Measurements from ENCODE around the gene ASH1L.
"Not testable (repeated sequence)": the region's sequence is repeated elsewhere in the genome, so short reads cannot be mapped to it uniquely, and the experiment has no call there.

The ASH1L gene

GRCh38 chr1:155487541-155487940, 75.1 kb downstream of the ASH1L start:
- no peak for DNase-seq (ENCODE audit: low read depth)

DNA sequence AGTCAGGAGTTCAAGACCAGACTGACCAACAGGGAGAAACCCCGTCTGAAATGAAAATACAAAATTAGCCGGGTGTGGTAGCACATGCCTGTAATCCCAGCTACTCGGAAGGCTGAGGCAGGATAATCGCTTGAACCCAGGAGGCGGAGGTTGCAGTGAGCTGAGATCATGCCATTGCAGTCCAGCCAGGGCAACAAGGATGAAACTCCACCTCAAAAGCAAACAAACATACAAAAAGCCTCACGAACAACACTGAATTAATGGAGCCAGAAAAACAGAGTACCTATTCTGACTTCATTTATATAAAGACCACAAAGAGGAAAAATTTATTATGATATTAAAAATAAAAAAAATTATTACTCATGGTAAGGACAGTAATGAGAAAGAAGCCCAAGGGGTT, 75.7 kb downstream of the ASH1L start:
- not testable (repeated sequence) for DNase-seq (ENCODE audit: low read depth)

DNA sequence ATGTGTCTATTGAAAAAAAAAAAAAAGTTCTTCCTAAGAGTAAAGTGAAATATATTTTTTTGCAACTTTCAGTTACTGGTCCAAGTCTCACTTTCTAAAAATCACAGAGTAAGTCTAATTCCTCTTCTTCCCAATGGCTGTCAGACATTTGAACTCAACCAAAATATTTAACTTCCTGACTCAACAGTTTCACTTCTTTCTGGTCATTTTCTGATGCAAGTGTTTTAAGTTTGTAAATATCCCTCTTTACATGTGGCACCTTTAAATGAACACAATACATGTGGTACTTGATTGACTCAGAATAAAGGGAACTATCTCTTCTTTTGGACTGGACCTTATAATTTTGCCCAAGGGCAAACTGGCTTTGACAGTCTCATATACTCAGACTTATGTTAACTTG, 76.7 kb downstream of the ASH1L start:
- no peak for DNase-seq (ENCODE audit: low read depth)

DNA sequence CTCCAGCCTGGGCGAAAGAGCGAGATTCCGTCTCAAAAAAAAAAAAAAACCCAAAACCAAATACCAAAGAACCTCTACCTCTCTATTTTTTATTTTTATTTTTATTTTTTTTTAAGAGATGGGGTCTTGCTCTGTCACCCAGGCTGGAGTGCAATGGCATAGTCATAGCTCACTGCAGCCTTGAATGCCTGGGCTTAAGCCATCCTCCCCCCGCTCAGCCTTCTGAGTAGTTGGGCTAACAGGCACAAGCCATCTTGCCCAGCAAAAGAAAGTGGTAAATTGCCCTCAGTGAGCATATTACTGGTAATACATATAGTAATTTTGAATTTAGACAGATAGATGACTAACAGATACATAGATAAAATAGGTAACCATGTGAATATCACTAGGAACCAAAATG, 77.4 kb downstream of the ASH1L start:
- DNase-seq (ENCODE audit: low read depth): no peak

DNA sequence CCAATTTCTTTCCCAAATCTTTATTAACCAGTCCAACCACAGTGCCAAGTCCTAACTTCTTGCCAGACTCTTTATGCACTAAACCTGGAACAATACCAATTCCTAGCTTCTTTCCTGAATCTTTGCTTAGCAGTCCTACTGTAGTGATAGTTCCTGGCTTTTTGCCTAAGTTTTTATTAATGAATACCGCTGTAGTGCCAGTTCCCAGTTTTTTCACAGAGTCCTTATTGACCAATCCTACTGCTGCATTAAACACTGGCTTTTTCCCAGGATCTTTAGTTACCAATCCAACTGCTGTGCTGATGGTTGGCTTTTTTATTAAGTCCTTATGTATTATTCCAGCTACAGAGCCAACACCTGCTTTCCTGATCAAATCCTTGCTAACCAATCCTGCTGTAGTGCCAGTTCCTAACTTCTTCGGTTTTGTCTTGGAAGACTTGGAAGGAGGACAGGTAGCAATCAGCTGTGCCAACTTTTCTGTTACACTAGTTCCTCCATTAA, 80.8 kb downstream of the ASH1L start:
- no peak for DNase-seq (ENCODE audit: low read depth)

DNA sequence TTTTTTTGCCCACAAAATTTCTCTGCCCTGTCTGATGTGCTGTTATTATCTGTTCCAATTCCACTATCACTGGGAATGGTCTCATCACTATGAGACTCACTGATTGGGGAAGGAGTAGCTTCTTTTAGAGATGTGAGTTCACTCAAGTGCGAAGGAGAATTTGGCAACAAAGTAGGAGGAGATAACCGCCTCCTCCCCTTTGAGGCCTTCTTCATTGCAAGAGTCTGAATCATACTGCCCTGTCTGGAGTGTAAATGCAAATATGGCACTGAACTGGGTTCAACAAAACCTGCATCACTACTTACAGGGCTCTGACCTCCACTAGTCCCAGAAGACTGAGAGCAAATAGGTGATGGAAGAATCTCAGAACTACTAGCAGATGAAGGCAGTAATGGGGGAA, 83.4 kb downstream of the ASH1L start:
- no peak for DNase-seq (ENCODE audit: low read depth)

DNA sequence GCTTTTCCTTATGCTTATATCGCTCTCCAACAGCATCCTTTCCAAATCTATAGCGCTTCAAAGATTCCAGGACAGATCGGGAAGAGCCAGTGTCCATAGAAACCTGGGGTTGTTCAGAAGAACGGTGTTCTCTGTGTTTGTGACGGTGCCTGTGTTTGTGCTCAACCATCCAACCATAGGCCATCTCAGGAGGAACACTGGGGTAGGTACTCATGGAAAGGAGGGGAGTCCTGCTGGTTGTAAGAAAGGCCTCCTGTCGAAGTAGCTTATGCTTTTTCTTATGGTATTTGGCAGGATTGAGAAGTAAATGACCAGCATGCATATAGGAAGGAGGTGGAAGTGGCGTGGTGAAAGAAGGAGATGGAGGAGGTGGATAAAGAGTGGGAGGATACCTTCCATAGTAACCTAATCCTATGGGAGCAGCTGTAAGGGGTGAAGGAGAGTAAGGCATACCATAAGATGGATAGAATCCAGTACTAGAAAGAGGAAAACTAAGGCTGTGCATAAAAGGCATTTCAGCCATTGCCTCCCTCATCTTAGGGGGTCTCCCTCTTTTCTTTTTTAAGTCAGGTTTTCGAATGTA, 84.2 kb downstream of the ASH1L start:
- no peak for DNase-seq (ENCODE audit: low read depth)

DNA sequence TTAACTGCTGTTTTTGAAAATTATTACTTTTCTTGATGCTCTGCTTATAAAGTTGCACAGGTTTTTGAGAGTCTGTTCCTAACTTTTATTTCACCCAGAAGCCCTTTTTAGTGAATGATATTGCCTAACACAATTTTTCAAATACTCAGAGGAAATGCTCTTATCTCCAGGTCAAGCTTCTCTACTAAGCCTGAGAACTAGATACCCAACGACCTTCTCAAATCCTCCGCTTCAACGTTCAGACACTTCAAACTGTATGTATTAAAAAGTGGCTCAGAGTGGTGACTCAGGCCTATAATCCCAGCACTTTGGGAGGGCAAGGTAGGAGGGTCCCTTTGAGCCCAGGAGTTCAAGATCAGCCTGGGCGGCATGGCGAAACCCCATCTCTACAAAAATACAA, 88.5 kb downstream of the ASH1L start:
- no peak for DNase-seq (ENCODE audit: low read depth)

- no peak for DNase-seq (ENCODE audit: low read depth)
Measured at GRCh38 chr1:155473151-155473821, 89.3 kb downstream of the ASH1L start.

DNA sequence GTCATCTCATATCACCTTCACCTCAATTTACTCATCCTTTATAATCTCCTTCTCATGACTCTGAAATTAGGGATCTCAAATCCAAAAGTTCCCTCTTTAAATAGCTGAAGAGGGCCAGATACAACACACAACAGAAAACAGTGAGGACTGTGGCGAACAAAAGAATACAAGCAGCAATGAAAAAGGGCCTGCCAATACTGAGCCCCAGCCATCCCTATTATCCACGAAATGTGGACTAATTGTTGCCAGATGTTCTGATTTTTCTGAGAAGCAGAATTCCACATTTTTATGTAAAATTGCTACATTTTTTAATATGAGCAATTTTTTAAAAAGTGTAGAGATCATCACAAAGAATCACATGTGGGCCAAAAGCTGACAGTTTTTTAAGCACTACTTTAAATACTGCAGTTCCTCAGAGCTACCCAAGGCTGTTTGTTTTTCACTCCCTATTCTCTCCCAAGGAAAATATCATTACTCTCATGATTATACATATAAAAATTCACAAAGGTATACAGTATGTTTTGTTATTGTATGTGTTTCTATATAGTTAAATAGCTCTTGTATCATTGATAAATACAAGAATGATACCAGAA, 90.0 kb downstream of the ASH1L start:
- no peak for DNase-seq (ENCODE audit: low read depth)

DNA sequence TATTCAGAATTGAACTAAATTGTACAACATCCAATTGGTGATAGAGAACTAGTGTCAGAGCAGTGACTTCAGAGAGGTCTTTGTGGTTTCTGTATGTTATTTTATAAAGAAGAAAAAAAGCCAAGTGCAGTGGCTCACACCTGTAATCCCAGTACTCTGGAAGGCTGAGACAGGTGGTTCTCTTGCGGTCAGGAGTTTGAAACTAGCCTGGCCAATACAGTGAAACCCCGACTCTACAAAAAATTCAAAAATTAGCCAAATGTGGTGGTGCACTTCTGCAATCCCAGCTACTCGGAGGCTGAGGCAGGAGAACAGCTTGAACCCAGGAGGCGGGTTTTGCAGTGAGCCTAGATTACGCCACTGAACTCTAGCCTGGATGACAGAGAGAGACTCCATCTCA, 90.7 kb downstream of the ASH1L start:
- DNase-seq (ENCODE audit: low read depth): no peak

- DNase-seq (ENCODE audit: low read depth): no peak
Measured at GRCh38 chr1:155471026-155471425, 91.6 kb downstream of the ASH1L start.

DNA sequence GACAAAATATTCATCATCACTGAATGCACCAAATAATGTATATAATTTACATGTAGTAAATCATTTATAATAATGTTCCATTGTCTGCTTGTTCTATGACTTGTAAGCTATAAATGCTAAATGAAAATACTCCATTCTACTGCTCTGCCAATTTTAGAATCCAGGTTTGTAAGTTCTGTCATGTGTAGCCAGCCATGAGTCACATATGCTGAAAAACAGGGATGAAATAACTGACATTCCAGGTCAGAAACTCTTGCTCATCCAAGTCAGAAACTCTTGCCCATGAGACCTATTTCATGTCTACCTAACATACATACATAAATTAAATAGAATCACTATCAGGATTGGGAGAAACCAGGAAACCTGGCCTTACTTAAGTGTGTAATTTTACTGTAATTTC, 95.6 kb downstream of the ASH1L start:
- DNase-seq (ENCODE audit: low read depth): no peak

DNA sequence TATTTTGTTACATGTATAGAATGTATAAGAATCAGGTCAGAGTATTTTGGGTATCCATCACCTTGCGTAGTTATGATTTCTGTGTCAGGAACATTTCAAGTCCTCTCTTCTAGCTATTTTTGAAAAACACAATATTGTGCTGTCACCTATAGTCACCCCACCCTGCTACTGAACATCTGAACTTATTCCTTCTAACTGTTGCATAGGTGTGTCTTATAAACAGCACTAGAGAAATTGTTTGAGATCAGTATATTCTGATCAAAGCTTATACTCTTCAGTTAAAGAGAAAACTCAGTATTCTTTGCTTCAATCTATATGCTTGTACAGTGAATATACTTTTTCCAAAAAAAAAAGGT, 96.0 kb downstream of the ASH1L start:
- no peak for DNase-seq (ENCODE audit: low read depth)

- DNase-seq (ENCODE audit: low read depth): no peak
Measured at GRCh38 chr1:155463865-155464650, 98.5 kb downstream of the ASH1L start.

- DNase-seq (ENCODE audit: low read depth): no peak
Measured at GRCh38 chr1:155458111-155458510, 104.5 kb downstream of the ASH1L start.

DNA sequence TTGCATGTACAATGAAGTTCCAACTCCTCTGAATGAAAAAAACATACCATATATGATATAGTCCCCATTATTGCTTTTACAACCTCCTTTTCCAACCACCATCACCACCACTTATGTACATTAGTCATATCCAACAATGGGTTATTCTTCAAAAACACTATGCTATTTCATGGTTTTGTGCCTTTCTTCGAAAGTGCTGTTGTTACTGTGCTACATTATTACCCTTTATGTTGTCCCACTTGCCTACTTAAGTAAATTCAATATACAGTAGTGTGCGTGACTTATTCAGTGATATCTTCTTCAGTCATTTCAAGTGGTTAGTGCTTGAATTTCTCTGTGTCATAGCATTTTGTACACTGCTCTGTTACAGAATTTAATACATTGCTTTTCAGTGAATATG, 105.3 kb downstream of the ASH1L start:
- DNase-seq (ENCODE audit: low read depth): no peak

GRCh38 chr1:155455588-155456195, 106.9 kb downstream of the ASH1L start:
- DNase-seq (ENCODE audit: low read depth): no peak

- no peak for DNase-seq (ENCODE audit: low read depth)
Measured at GRCh38 chr1:155454096-155454495, 108.5 kb downstream of the ASH1L start.

DNA sequence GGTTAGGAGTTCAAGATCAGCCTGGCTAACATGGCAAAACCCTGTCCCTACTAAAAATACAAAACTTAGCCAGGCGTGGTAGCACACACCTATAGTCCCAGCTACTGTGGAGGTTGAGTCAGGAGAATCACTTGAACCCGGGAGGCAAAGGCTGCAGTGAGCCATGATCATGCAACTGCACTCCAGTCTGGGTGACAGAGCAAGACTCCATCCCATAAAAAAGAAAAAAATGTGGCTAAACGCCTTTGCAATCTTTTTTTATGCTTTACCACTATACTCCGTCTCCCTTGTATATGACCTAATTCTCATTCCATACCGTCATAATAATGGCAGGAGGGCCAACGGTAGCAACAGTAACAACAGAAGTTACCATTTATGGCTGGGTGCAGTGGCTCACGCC, 109.5 kb downstream of the ASH1L start:
- DNase-seq (ENCODE audit: low read depth): no peak

DNA sequence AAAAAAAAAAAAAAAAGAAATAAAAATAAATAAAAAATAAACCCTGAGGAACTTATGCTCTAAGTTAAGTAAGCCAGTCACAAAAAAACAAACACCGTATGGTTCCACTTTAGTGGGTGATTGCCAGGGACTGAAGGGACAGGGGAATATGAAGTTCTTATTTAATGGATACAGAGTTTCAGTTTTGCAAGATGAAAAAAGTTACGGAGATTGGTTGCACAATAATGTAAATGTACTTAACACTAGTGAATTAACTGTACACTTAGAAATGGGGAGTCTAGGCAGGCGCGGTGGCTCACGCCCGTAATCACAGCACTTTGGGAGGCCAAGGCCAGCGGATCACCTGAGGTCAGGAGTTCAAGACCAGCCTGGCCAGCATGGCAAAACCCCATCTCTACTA, 111.4 kb downstream of the ASH1L start:
- no peak for DNase-seq (ENCODE audit: low read depth)

- DNase-seq (ENCODE audit: low read depth): not testable (repeated sequence)
Measured at GRCh38 chr1:155442431-155442830, 120.2 kb downstream of the ASH1L start.

DNA sequence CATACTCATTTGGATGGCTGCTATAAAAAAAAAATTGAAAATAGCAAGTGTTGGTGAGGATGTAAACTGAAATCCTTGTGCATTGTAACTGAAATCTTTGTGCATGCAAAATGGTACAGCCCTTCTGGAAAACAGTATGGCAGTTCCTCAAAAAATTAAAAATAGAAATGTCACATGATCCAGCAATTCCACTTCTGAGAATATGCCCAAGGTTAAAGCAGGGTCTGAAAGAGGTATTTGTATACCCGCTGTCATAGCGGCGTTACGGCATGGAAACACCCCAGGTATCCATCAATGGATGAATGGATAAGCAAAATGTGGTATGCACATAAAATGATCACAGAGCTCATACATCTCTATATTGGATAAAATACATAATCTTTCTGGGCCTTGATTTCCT, 125.2 kb downstream of the ASH1L start:
- DNase-seq (ENCODE audit: low read depth): no peak

Data from stimulated activated CD4-positive, alpha-beta T cell treated with anti-CD3 and anti-CD28 coated beads, Interleukin-2, amount 100 ng/mL, for 4 hours (primary cell).